HG03108 (cell line): ENCODE measurements around the gene REP15.
"Not testable (repeated sequence)": the region's sequence is repeated elsewhere in the genome, so short reads cannot be mapped to it uniquely, and the experiment has no call there.

Source experiments
- ATAC-seq: cut with Tn5 transposase; IDR thresholded peaks from one replicate; pipeline ENCODE4 v1.9.1; 2021; ENCODE audit warnings: moderate library complexity; ENCODE audit not compliant: unreplicated experiment

The REP15 gene, protein sequence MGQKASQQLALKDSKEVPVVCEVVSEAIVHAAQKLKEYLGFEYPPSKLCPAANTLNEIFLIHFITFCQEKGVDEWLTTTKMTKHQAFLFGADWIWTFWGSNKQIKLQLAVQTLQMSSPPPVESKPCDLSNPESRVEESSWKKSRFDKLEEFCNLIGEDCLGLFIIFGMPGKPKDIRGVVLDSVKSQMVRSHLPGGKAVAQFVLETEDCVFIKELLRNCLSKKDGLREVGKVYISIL

DNA sequence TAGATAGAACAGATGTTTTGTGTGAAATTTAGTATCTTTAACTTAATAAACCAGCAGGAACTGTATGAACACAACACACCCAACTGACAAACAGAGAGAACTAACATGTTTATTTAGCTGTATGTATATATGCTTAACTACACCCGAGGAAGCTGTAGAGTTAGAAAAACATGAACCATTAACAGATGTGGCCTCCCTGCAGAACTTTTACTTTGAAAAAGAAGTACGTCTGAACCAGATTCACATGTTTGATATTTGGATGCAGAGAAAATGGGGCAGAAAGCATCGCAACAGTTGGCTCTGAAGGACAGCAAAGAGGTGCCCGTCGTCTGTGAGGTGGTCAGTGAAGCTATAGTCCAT is at the start of gene REP15:
TSS of gene REP15 (plus strand) at position 155 of the 360 bp plus-strand sequence. CDS start at position 271, 116 bp downstream.
- no peak for ATAC-seq

DNA sequence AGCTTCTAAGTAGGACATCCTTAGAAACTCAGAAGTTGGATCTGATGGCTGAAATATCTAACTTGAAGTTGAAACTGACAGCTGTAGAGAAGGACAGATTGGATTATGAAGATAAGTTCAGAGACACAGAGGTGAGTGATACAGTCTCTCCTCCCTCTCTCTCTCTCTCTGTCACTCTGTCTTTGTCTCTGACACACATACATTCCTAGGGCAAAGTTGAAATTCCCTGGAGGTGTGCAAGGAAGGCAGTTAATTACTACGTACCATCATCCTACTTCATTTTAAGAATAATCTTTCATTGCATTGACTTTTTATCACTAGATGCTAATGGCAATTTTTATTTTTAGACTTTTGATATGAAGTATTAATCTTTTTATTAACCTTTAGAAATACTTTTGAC is 46.2 kb upstream of the REP15 start:
- ATAC-seq: no peak

DNA sequence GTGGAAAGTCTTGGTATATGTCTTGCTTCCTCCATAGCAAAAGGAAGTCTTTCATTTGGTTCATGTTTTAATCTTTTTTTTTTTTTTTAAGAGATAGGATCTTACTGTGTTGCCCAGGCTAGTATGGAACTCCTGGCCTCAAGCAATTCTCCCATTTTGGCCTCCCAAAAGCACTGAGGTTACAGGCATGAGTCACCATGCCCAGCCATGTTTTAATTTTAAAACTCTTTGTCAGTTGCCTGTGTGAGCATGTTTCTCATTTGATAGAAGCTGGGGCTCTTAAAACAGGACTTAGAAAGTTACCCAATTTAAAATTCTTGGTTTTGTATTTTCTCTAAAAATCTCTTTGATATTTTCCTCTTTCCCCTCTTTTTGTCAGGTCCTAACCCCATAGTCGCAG is 45.0 kb upstream of the REP15 start:
- no peak for ATAC-seq

DNA sequence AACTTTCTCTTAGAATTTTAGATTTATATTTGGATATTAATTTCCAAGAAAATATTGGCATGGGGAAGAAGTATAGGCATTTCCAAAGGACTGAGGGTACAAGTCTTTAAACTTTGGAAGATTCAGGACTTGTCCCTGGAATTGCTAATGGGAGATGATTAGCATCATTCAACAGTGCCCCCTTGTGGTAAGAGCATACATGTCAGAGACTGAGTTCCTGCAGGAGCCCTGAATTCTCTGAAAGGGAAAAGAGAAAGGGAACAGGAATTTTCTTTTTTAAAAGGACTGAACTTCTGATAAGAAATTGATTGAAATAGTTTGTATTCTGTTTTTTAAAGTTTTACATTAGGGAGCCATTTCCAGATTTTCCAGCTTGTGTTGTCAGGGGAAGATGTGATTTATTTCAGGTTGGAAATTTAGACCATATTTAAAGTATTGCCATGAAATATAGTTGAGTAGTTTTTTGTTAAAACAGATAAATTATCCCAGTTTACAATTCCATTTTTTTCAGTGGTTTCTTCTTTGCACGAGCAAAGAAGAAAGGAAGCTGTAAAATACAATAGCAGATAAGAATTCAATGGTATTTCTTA is 44.0 kb upstream of the REP15 start:
- no peak for ATAC-seq

DNA sequence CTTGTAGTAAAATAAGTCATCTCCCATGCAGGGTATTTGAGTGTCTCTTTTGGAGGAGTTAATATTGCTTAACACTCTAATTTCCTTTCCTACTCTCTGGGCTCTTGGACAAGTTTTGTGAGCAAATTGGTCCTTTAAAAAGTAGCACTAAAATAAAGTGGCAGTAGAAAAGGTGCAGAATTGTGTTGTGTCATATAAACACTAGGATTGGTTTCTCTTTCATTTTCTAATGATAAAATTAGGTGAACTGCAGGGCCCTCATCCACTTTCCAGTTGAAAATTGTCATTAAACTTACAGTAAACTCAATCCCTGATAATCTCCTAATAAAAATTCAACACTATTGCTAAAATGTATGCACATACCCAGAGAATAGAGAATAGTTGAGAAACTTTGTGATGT is 42.6 kb upstream of the REP15 start:
- no peak for ATAC-seq

DNA sequence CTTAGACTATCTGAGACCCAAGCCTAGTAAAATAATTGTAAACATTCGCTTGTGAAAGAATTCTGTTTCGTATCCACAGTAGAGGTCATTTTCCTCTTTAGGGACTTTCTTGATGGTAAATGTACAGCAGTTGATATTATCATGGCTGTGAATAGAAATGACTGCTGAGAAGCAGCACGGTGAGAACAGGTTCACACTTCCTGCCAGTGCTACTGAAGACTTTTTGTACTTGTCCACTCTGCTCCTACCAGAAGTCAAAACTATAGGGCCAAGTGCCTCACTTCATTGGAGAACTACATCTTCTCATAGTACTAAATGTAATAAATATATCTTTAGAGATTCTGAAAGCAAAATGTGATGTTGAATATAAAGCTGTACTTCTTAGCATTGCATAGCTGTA is 40.8 kb upstream of the REP15 start:
- not testable (repeated sequence) for ATAC-seq

DNA sequence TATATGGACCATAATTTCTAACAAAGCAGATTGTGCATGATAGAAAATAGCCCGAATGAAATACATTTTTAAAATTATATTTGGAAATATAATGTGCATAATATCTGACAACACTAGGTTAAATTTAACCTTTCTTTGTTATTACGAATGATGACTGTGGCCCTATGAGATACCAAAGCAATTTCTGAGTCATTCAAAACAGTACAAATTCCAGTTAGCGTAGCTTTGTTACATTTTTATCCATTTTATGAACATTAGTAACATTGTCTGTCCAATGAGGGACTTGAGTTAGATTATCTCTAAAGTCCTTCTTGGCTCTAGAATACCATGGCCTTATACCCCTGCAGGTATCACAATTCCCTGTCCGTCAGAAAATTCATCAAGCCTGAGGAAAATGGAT is 39.0 kb upstream of the REP15 start:
- no peak for ATAC-seq

DNA sequence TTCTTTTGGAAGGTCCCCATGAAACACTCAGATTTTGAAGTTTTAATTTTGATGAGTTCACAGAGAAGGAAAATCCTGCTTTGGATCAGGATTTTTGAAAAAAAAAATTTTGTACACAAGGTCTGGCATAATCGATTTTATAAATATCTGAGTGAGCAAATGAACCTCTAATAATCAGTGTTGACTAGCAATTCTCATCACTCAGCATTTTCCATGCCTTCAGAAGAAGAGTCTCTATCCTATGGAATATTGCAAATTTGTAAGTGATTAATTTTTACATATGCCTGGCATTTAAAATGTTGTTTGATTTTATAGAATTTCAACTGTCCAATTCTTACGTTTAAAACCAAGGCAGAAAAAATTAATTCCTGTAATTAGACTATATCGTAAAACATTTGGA is 30.5 kb upstream of the REP15 start:
- no peak for ATAC-seq

DNA sequence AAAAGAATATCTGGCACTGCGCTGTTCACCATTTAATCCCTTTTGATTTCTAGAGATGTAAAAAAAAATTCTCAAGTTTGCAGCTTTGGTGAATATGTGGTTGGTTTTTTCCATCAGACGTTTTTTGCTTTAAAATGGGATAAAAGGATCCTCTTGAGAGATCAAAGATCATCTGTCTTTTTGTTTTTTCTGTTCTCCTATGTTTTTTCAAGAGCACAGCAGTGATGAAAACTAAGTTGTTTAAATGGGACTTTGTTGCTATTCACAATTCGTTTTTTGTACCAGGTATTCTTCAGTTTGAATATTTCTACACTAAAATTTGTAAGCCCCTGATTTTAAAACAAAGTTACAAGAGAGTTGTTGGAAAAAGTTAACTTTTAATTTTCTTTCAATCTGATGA is 29.7 kb upstream of the REP15 start:
- no peak for ATAC-seq

DNA sequence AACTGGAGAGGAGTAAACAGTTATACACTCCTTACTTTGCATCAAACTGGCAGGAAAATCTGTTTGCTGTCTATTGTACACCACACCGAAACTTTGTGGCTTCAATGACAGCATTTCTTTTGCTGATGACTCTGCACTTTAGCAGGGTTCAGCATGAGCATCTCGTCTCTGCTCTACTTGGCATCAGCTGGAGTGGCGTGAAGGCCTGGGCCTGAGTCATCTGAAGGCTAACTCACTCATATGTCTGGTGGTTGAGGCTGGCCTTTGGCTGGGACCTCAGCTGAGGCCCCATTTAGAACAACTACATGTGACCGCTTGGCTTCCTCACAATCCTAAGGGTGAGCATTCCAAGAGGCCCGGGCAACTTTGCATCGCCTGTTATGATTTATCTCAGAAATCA is 28.7 kb upstream of the REP15 start:
- no peak for ATAC-seq

DNA sequence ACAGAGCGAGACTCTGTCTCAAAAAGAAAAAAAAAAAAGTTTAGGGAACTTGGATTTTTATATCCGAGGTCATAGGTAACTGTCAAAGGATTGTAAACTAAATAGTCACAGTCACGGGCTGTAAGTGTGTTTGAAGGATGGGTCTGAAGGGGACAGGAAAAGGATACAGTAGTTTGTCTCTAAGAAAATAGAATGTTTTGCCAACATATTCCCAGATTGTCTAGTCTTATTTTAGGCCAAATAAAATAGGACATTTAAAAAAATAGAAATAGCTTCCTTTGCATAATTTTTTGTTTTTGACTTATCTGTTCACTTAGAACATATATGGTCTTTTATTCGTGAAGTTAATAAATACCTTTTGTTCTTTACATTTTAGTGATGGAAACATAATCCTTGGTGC is 24.2 kb upstream of the REP15 start:
- no peak for ATAC-seq

DNA sequence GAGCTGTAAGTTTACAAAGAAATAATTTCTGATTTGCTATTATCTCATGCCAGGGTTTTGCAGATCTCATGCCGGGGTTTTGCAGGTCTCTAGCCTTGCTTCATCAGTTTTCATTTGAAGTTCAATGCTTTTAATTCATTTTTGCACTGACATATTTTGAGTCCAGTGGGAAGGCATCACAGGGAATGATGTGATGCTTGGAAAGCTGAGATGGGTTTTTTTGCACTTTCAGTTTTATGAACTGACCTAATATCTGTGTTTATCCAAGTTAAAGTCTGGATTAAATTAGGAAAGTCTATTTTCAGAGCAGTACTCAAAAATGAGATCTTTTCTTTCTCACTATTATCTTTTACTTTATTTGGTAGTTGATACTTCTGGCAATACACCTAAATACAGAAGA is 23.6 kb upstream of the REP15 start:
- ATAC-seq: no peak

DNA sequence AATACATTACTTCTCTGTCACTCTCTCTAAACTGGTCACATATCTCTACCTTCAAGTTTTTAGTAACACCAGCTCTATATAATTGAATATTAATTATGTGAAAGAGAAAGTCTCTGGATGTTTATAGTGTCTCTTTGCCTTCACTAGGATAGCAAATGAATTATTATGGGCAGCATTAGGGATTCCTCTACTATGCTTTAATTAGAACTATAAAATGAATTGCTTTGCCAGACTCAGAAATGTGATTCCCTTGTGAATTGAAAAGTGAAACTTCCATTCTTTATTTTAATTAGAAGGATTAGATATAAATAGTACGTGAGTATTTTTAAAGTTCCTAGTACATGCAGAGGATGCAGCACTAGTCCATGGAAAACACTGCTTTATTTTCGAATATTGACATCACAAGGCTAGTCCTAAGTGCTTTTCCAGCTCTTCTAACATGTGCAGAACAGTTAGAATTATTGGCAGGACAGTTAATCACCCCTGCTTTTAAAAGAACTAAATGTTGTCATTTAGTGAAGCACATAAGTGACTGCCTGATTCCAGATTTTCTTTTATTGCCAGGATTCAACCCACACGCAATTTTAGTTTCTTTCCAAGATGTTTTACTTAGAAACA is 23.0 kb upstream of the REP15 start:
- no peak for ATAC-seq

DNA sequence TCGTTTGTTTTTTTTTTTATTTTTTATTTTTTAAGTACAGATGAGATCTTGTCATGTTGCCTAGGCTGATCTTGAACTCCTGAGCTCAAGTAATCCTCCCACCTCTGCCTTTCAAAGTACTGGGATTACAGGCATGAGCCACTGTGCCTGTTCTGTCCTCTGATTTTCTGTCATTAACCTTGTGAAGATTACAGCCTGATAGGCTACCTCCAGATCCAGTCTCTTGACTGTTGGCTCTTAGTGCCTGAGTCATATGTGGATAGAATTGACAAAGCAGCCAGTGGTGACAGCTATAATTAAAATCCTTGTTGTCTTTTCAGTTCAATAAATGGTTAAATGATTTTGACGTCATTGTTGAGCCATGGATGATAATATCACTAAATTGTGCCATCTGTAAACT is 21.3 kb upstream of the REP15 start:
- ATAC-seq: no peak

DNA sequence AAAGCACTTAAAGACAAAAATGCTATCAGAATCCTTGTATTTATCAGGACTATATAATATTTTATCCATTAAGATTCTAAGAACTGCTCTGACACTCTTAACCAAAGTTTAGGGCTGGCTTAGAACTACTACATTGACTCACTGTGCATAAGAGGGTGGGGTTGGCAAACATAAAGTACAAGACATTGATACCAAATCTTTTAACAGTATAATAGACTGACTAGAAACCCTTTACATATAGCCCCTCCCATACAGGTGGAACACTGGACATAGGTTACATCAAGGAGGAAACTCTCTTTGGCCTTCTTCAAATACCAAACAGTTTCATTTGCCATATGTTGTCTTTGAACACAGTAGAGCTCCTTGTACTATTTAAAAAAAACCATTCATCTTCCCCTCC is 15.6 kb upstream of the REP15 start:
- ATAC-seq: no peak

DNA sequence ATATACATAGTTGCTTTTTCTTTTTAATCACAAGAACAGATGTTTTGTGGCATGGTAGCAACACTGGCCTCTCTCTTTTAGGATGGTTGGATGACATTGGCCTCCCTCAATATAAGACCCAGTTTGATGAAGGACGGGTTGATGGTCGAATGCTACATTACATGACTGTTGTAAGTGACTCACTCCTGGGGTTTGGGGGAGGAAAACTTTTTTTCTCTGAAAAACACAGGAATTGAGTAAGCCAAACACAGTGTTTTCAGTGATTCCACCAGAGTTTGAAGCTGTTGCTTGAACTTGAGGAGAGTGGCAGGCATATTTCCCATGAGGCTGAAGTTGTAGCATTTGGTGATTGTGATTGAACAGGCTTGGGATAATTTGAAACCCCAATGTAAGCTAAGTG is 13.7 kb upstream of the REP15 start:
- ATAC-seq: no peak

DNA sequence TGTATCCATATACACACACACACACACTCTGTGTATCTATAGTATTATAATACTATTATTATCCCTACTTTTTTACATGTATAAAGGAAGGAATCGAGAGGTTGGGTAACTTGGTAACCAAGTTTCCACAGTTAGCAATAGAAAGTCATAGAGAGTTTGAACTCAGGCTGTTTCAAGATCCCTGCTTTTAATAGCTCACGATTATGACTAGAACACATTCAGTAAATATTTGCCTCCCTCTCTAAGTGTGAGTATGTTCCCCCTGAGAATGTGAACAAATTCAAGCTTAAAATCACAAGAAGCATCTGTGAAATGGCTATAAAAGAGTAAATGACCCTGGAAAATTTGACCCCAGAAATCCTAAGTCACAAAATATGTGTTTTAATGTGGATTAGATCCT is 11.0 kb upstream of the REP15 start:
- no peak for ATAC-seq

DNA sequence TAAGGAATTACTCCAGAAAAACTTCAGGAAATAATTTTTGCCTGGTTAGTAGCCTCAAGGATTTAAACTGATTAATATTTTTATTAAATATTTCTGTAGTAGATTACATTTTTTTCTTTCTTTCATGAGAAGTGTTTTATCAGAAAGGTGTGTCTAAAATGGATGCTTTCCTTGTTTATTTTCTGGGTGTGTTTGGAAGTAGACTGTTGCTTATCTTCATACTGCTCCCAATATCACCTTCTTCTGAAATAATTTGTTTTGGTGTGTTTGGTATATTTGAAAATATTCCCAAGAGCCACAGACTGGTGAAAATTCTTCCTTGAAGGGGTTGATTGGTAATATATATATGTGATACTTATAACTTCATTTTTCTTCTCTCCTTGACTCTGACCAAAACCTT is 10.1 kb upstream of the REP15 start:
- no peak for ATAC-seq

DNA sequence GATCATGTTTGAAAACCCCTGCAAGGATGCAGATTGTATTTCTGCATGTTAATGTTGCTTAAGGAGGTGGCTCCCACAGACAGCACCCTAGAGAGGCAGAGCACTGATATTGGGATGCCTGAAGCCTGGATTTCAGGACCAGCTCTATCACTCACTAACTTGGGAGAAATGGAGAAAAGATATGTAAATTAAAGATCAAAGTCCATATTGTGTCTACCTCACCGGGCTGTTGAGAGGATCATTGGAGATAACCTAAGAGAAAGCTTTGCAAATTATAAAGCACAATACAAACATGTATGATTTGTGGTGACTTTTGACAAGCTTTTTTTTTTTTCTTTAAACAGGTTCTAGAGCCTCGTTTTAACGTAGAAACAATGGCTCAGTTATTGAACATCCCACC is 7.6 kb upstream of the REP15 start:
- ATAC-seq: no peak

DNA sequence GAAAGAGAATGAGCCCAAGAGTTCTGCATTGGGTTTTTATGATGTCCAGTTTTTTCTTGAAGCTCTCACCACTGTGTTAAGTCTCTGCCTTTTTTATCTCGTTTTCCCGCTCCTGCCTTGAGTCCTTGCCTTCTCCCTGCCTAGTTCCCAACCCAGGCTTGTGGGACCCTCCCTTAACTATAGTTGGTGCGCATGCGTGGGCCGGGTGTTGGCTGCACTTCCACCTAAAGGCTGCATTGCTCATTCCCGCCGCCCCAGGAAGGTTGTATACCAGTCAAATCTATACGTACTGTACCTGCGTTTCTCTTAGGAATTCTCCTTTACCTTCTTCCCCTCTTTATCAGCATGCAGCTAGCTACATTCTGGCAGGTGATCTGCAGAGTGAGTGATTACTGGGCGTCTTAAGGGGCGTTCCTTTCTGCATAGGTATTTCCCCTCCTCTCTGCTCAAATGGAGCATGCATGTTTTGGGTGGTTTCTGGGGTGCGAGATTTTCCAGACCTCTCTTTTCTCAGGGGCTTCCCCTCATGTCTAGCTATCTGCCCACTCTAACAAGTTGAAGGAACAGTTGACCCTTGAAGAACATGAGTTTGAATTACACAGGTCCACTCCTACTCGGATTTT is 6.6 kb upstream of the REP15 start:
- ATAC-seq: no peak

DNA sequence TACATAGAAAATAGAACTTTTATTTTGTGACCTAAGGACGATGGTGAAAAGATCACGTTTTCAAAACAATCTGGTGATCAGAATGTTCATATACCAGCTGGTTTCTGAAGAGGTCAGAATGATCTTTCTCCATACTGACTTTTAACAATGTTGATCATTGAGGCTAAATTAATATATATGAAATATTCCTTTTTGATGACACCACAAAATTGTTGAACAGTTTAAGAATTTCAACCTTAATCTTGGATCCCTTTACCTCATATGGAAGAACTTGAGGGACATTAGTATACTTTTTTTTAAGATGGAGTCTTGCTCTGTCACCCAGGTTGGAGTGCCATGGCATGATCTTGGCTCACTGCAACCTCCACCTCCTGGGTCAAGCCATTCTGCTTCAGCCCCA is 2.8 kb upstream of the REP15 start:
- no peak for ATAC-seq

DNA sequence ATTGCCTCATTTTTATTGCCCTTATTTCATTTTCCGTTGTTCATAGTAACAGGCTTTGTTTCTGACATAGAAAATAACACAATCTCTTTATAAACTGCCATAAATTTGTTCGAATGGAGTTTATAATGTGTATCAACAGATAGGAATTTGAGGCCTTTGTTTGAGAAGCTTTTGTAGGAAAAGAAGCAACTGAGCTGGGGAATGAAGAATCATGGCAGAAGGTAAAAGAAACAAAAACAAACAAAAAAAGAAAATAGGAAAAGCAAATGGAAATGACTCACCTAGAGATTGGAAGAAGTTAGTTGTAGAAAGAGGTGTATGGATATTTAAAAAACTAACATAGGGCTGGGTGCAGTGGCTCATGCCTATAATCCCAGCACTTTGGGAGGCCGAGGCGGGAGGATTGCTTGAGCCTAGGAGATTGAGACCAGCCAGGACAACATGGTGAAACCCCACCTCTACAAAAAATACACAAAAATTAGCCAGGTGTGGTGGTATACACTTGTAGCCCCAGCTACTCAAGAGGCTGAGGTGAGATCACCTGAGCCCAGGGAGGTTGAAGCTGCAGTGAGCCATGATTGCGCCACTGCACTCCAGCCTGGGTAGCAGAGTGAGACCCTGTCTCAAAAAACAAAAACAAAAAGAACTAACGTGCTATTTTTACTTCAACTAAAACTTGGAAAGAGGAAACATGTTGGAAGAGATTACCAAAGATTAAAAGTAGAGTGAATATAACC is 523 bp upstream of the REP15 start:
- ATAC-seq: no peak
